GM21390 (cell line): ENCODE results near the gene TULP1.

ENCODE experiments used
- ATAC-seq: cut with Tn5 transposase; IDR thresholded peaks from one replicate; pipeline ENCODE4 v1.9.1; 2021; ENCODE audit not compliant: unreplicated experiment

TULP1 gene

GRCh38 chr6:35497571-35498421 is 14.9 kb downstream of the TULP1 start:
- ATAC-seq: no peak

GRCh38 chr6:35496841-35497570 is 15.7 kb downstream of the TULP1 start, which contains the start of gene TEAD3:
TEAD3 (minus strand) TSS chr6:35497079.
- ATAC-seq: no peak

GRCh38 chr6:35496036-35496840 is 16.5 kb downstream of the TULP1 start:
- ATAC-seq: no peak

GRCh38 chr6:35495258-35496035 is 17.2 kb downstream of the TULP1 start:
- ATAC-seq: no peak

GRCh38 chr6:35494161-35494563 is 18.5 kb downstream of the TULP1 start:
- no peak for ATAC-seq

- no peak for ATAC-seq
Observed at GRCh38 chr6:35493307-35493983, 19.3 kb downstream of the TULP1 start.

- no peak for ATAC-seq
Observed at GRCh38 chr6:35492974-35493284, 19.8 kb downstream of the TULP1 start.

- no peak for ATAC-seq
Observed at GRCh38 chr6:35492258-35492973, 20.3 kb downstream of the TULP1 start.

GRCh38 chr6:35491558-35492257 is 21.0 kb downstream of the TULP1 start:
- ATAC-seq: no peak

- ATAC-seq: no peak
Observed at GRCh38 chr6:35490821-35491557, 21.7 kb downstream of the TULP1 start.

GRCh38 chr6:35489995-35490791 is 22.5 kb downstream of the TULP1 start:
- ATAC-seq: no peak

- no peak for ATAC-seq
Observed at GRCh38 chr6:35489066-35489465, 23.6 kb downstream of the TULP1 start.

GRCh38 chr6:35488517-35488862 is 24.2 kb downstream of the TULP1 start:
- ATAC-seq: no peak

- no peak for ATAC-seq
Observed at GRCh38 chr6:35487658-35488516, 24.8 kb downstream of the TULP1 start.

GRCh38 chr6:35486005-35486925 is 26.4 kb downstream of the TULP1 start:
- ATAC-seq: no peak
